ENCODE data around the gene CGB5.
"Not testable (repeated sequence)": the region's sequence is repeated elsewhere in the genome, so short reads cannot be mapped to it uniquely, and the experiment has no call there.

CGB5 gene

DNA sequence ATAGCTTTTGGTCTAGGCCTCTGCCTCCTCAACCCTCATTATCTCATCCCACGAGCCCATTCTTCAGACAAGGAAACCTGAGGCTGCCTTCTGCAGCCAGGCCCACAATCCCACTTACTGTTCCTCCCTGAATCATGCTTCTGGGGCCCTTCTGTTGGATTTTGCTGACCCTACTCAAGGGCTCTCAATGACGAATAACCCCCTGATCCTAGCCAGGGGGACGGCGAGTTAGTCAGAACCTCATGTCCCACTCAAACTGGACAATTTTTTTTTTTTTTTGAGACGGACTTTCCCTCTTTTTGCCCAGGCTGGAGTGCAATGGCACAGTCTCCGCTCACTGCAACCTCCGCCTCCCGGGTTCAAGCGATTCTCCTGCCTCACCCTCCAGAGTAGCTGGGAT, 21.5 kb upstream of the CGB5 start:
- no peak for DNase-seq

DNA sequence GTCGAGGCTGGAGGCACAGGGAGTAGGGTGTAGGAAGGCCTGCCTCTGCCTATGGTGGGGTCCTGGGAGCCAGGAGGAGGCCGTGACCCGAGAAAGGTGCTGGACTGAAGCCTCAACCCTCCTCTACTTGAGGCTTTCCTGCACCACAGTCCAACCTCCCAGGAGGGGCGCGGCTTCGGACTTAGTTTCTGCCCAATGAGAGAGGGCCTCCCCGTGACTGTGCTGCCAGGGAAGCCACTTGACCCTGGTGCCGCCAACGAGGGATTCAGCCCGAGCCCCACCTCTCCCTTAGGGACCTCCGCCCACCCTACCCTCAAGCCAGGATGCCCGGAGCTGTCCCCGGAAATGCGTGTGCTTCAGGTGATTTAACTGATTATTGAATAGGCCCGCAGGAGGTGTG, 19.4 kb upstream of the CGB5 start, which contains the start of gene CGB3:
CGB3 (minus strand) TSS at position 101 of the 400 bp plus-strand sequence. CDS start 362 bp downstream, outside the sequence.
- DNase-seq: not testable (repeated sequence)

- not testable (repeated sequence) for DNase-seq
Measured at GRCh38 chr19:49025088-49025487, 18.6 kb upstream of the CGB5 start.

- DNase-seq: not testable (repeated sequence)
Measured at GRCh38 chr19:49025599-49025998, 18.0 kb upstream of the CGB5 start.

GRCh38 chr19:49028686-49029085, 15.0 kb upstream of the CGB5 start:
- not testable (repeated sequence) for DNase-seq

DNA sequence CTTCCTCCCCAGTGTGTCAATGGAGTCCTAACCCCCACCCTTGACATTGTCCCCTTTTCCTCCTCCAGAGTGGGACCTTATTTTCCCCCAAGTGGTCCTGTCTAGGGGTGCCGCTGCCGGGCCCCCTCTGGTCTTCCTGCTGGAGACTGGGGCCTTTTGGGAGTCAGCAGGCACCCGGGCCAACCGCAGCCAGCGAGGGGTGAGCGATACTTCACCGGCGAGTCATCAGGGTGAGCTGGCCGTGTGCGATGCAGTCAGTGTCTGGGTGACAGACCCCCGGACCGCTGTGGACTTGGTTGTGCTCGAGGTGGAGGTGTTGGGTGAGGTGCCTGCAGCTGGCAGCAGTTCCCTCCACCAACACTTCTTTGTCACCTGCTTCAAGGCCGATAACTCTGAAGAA, 13.9 kb upstream of the CGB5 start:
- not testable (repeated sequence) for DNase-seq

- DNase-seq: not testable (repeated sequence)
Measured at GRCh38 chr19:49030323-49030722, 13.3 kb upstream of the CGB5 start.

DNA sequence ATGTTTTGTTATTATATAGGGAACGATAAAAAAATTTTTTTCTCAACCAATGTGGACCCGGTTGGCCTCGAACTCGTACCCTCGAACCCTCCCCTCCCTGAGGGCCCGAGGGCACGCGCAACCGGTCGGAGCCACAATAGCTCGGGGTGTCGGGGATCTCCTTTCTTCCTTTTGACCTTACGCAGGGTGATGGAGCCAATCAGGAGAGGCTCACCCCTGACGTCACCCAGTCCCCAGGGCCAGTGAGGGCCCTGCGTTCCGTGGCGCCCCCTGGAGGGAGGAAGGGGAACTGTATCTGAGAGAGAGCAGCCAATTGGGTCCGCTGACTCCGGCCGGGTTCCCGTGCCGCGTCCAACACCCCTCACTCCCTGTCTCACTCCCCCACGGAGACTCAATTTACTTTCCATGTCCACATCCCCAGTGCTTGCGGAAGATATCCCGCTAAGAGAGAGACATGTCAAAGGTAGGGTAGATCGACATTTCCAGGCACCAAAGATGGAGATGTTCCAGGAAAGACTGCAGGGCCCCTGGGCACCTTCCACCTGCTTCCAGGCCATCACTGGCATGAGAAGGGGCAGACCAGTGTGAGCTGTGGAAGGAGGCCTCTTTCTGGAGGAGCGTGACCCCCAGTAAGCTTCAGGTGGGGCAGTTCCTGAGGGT, 11.9 kb upstream of the CGB5 start, which contains the start of gene CGB2:
CGB2 (plus strand) TSS at position 249 of the 660 bp plus-strand sequence; CDS start at position 455, 206 bp downstream.
- DNase-seq: peak in 2 of 4 experiments; percentile 35 to 50

DNA sequence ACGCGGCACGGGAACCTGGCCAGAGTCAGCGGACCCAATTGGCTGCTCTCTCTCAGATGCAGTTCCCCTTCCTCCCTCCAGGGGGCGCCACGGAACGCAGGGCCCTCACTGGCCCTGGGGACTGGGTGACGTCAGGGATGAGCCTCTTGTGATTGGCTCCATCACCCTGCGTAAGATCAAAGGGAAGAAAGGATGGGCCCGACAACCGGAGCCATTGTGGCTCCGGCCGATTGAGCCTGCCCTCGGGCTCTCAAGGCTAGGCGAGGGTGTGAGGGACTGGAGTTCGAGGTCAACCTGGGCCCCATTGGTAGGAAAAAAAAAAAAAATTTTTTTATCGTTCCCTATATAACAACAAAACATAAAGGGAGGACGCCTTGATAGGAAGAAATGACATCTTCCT, 6.8 kb upstream of the CGB5 start, which contains the start of gene CGB1:
CGB1 (minus strand) TSS at position 81 of the 400 bp plus-strand sequence. CDS start 184 bp downstream, outside the sequence.
- DNase-seq: peak in 1 of 4 experiments; percentile 5

DNA sequence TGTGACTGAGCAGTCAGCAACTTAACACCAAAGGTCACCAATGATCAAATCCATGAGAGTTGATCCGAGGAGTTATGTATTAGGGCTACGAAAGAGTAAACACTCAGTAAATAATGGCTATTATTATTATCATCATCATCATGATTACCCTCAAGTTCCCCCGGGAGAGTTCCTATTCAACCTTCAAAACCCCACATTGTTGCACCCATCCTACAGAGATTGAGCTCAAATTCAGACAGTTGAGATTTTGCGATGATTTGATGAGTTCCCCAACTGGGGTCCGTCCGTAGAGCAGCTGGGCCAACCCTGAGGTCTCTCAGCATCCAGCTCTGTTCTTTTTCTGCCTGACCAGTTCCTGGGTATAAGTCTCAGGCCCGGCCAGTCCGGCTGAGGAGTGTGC, 5.5 kb upstream of the CGB5 start:
- DNase-seq: not testable (repeated sequence)

- DNase-seq: not testable (repeated sequence)
Measured at GRCh38 chr19:49038557-49039276, 4.9 kb upstream of the CGB5 start.

GRCh38 chr19:49039736-49040135, 3.9 kb upstream of the CGB5 start:
- DNase-seq: not testable (repeated sequence)

DNA sequence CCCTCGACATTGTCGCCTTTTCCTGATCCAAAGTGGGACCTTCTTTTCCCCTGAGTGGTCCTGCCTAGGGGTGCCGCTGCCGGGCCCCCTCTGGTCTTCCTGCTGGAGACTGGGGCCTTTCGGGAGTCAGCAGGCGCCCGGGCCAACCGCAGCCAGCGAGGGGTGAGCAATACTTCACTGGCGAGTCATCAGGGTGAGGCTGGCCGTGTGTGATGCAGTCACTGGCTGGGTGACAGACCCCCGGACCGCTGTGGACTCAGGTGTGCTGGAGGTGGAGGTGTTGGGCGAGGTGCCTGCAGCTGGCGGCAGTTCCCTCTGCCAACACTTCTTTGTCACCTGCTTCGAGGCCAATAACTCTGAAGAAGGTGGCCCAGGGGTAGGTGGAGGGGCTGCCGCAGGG, 1.5 kb upstream of the CGB5 start:
- DNase-seq: no peak

- DNase-seq: not testable (repeated sequence)
Measured at GRCh38 chr19:49042666-49043065, 982 bp upstream of the CGB5 start.

DNA sequence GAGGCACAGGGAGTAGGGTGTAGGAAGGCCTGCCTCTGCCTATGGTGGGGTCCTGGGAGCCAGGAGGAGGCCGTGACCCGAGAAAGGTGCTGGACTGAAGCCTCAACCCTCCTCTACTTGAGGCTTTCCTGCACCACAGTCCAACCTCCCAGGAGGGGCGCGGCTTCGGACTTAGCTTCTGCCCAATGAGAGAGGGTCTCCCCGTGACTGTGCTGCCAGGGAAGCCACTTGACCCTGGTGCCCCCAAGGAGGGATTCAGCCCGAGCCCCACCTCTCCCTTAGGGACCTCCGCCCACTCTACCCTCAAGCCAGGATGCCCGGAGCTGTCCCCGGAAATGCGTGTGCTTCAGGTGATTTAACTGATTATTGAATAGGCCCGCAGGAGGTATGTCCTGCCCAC, 5.4 kb downstream of the CGB5 start, which contains the start of gene CGB8:
CGB8 (minus strand) TSS at position 101 of the 400 bp plus-strand sequence. CDS start 372 bp downstream, outside the sequence.
- DNase-seq: not testable (repeated sequence)

DNA sequence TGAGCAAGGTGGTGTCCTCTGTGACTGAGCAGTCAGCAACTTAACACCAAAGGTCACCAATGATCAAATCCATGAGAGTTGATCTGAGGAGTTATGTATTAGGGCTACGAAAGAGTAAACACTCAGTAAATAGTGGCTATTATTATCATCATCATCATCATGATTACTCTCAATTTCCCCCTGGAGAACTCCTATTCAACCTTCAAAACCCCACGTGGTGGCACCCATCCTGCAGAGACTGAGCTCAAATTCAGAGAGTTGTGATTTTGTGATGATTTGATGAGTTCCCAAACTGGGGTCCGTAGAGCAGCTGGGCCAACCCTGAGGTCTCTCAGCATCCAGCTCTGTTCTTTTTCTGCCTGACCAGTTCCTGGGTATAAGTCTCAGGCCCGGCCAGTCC, 6.2 kb downstream of the CGB5 start:
- not testable (repeated sequence) for DNase-seq

DNA sequence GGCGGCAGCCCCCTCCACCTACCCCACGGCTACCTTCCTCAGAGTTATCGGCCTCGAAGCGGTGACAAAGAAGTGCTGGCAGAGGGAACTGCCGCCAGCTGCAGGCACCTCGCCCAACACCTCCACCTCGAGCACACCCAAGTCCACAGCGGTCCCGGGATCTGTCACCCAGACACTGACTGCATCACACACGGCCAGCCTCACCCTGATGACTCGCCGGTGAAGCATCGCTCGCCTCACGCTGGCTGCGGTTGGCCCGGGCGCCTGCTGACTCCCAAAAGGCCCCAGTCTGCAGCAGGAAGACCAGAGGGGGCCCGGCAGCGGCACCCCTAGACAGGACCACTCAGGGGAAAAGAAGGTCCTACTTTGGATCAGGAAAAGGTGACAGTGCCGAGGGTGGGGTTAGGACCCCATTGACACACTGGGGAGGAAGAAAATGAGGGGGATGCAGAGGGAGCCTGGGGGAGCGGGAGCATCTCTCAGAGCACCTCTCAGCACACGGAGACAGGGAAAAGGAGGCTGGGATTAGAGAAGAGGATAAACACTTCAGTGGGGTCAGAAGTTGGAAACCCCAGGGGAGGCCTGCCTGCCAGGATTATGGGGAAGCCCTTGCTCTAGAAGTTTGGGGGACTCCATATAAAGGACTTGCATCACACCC, 6.9 kb downstream of the CGB5 start:
- DNase-seq: not testable (repeated sequence)

DNA sequence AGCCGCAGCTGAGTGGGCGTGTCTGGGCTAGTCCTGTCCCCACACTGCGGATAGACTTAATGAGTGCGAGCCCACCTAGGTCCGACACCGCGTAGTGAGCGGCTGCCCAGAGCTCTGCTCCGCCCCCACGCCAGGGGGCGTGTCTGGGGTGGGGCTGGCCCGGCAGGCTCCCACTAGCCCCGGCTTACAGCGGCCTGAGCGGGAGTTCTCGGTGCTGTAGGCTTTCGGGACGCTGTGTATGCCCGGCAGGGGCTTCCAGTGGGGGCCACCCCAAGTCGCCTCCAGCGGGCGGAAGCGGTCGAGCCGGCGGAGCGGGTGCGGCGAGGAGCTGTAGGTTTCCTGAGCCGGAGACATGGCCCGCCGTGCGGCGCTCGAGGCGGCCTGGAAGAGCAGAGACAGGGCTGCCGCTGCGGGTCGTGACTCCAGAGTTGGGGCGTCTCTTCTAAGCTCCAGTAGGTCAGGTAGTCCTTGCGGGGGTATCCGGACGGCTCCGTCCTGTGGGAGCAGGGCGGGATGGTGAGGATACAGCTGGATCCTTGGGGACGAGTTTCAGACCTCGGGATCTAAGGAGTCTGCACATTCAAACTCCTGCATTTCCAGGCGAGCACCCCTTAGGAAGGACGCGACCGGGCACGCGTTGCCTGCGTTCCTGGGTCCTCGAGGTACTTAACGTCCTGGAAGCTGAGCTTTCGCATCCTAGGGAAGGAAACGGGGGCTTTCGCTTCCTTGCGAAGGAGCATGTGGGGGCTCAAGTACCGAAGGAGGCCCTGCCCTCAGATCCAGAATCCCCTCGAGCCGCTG, 12.7 kb downstream of the CGB5 start:
- DNase-seq: peak in 3 of 4 experiments; percentile 18 to 42 (median 20)

- DNase-seq: not testable (repeated sequence)
Measured at GRCh38 chr19:49056902-49057596, 13.4 kb downstream of the CGB5 start.

GRCh38 chr19:49057636-49058234, 14.1 kb downstream of the CGB5 start, which contains the start of gene CGB7:
Gene CGB7 (minus strand): TSS chr19:49057749. CDS start chr19:49055375, 2,374 bp downstream.
- no peak for DNase-seq

DNA sequence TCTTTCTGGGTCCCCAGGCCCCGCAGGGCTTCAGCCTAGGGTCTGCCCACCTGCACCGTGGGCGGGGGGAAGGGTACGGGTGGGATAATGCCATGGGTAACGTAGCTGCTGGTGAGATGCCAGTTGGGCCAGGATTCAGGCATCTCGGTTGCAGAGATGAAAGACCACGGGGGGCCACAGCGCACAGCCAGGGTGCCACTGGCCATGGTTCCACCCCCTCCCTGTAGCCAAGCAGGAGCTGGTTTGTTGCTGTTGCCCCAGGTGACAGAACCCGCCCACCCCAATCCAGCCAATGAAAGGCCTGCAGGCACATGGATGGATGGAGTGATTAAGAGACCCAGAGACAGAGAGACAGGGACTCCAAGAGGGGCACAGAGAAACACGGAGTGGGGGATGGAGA, 14.9 kb downstream of the CGB5 start:
- no peak for DNase-seq

Measured in activated naive CD4-positive, alpha-beta T cell (primary cell).